Measurements from ENCODE around the gene CPLX3.

CPLX3 gene

DNA sequence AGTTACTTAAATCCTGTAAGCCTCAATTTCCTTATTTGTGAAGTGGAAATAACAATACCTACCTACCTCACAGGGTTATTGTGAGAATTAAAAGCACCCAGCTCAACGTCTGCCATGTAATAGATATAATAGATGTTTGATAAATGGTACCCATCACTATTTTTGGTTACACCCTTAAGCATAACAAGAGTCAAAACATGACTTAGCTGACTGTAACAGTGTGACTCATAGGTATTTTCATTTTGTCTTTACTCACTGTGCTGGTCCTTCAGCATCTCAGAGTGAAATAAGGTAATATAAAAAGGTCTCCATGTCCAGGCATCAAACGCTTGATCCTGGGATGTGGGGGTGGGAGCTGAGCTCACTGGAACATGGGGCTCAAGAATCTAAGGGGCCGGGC, 3.1 kb downstream of the CPLX3 start:
- no peak for ATAC-seq (ENCODE audit: insufficient read depth, low read depth)
- TF ChIP-seq, protein P1, sequence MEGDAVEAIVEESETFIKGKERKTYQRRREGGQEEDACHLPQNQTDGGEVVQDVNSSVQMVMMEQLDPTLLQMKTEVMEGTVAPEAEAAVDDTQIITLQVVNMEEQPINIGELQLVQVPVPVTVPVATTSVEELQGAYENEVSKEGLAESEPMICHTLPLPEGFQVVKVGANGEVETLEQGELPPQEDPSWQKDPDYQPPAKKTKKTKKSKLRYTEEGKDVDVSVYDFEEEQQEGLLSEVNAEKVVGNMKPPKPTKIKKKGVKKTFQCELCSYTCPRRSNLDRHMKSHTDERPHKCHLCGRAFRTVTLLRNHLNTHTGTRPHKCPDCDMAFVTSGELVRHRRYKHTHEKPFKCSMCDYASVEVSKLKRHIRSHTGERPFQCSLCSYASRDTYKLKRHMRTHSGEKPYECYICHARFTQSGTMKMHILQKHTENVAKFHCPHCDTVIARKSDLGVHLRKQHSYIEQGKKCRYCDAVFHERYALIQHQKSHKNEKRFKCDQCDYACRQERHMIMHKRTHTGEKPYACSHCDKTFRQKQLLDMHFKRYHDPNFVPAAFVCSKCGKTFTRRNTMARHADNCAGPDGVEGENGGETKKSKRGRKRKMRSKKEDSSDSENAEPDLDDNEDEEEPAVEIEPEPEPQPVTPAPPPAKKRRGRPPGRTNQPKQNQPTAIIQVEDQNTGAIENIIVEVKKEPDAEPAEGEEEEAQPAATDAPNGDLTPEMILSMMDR (IDR thresholded peaks at IDR 0.05; ENCODE audit: borderline replicate concordance, extremely low read depth, low read length, poor library complexity, severe bottlenecking) = no peak
- TF ChIP-seq EZH2 (IDR thresholded peaks at IDR 0.05; ENCODE audit: borderline replicate concordance, low read depth, low read length, severe bottlenecking) = no peak
- no peak overlapping the region for H2AFZ ChIP-seq (ENCODE audit: low read depth, low read length)
- peaks cover 3% of the 10 kb centered on the region; the same call in 1 of the 2 replicates for H3K4me1 ChIP-seq (ENCODE audit: insufficient read depth, low read length)
- H3K79me2 ChIP-seq (ENCODE audit: insufficient read depth, low read length) = no peaks in the 10 kb centered on the region
- H3K27me3 ChIP-seq (ENCODE audit: insufficient read depth, low read length, poor library complexity) = no peaks in the 10 kb centered on the region
- H3K9me3 ChIP-seq (ENCODE audit: insufficient read depth, low read length, severe bottlenecking) = no peaks in the 10 kb centered on the region
- H3K36me3 ChIP-seq (ENCODE audit: insufficient read depth, low read length) = no peaks in the 10 kb centered on the region
- no peak overlapping the region for H3K27ac ChIP-seq (ENCODE audit: low read length)
- H3K9ac ChIP-seq (ENCODE audit: low read depth, low read length) = no peak overlapping the region
- H3K4me3 ChIP-seq (ENCODE audit: low read depth in 1 of 2, low read length in 2 of 2) = no peak overlapping the region
- no peak overlapping the region for H3K4me2 ChIP-seq (ENCODE audit: insufficient read depth, low read length)
- no peak for DNase-seq
- H4K20me1 ChIP-seq (ENCODE audit: insufficient read depth, low read length) = peaks cover 16% of the 10 kb centered on the region

DNA sequence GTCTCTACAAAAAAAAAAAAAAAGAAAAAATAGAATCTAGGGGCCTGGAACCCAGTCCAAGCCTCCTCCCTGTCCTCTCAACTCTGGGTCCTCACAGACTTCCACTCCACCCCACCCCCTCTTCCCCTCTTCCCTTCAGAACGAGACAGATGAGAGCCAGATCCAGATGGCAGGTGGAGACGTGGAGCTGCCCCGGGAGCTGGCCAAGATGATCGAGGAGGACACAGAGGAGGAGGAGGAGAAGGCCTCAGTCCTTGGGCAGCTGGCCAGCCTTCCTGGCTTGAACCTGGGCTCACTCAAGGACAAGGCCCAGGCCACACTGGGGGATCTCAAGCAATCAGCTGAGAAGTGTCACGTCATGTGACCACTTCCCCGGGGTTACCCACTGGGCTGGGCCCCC, 3.6 kb downstream of the CPLX3 start:
- H3K27me3 ChIP-seq (ENCODE audit: insufficient read depth, low read length, poor library complexity) = no peaks in the 10 kb centered on the region
- H3K9ac ChIP-seq (ENCODE audit: low read depth, low read length) = no peak overlapping the region
- H3K4me1 ChIP-seq (ENCODE audit: insufficient read depth, low read length) = peaks cover 3% of the 10 kb centered on the region; the same call in 1 of the 2 replicates
- no peak for TF ChIP-seq EZH2 (IDR thresholded peaks at IDR 0.05; ENCODE audit: borderline replicate concordance, low read depth, low read length, severe bottlenecking)
- TF ChIP-seq, protein P1 (IDR thresholded peaks at IDR 0.05; ENCODE audit: borderline replicate concordance, extremely low read depth, low read length, poor library complexity, severe bottlenecking) = no peak
- ATAC-seq (ENCODE audit: insufficient read depth, low read depth) (no peak), DNase-seq (no peak)
- H3K4me3 ChIP-seq (ENCODE audit: low read depth in 1 of 2, low read length in 2 of 2) = no peak overlapping the region
- H3K79me2 ChIP-seq (ENCODE audit: insufficient read depth, low read length) = no peaks in the 10 kb centered on the region
- H3K36me3 ChIP-seq (ENCODE audit: insufficient read depth, low read length) = no peaks in the 10 kb centered on the region
- H4K20me1 ChIP-seq (ENCODE audit: insufficient read depth, low read length) = peaks cover 16% of the 10 kb centered on the region
- no peaks in the 10 kb centered on the region for H3K9me3 ChIP-seq (ENCODE audit: insufficient read depth, low read length, severe bottlenecking)
- no peak overlapping the region for H3K4me2 ChIP-seq (ENCODE audit: insufficient read depth, low read length)
- H2AFZ ChIP-seq (ENCODE audit: low read depth, low read length) = no peak overlapping the region
- no peak overlapping the region for H3K27ac ChIP-seq (ENCODE audit: low read length)

DNA sequence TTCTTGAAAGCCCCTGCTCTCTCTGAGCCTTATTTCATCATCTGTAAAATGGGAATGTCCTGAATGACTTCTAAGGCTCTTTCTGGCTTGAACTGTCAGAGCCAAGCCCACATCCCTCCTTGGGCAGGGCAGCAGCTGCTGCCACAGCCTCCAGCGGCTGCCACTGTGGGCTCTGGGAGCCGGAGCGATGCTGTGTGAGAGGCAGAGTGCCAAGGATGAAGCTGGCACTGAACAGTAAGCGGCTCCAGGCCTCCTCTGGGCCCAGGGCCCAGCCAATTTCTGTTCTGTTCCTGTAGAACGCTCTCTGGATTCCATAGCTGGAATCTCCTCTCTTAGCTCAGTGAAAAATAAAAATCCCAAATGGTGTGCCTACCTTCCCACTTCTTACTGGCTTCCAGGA, 4.4 kb downstream of the CPLX3 start:
- no peak overlapping the region for H3K4me2 ChIP-seq (ENCODE audit: insufficient read depth, low read length)
- DNase-seq = no peak
- H3K9ac ChIP-seq (ENCODE audit: low read depth, low read length) = no peak overlapping the region

More for the DNA sequence above, 4.4 kb downstream of the CPLX3 start:
- no peak overlapping the region for H2AFZ ChIP-seq (ENCODE audit: low read depth, low read length)
- H3K36me3 ChIP-seq (ENCODE audit: insufficient read depth, low read length) = peaks cover 4% of the 10 kb centered on the region; the same call in 1 of the 2 replicates
- H3K79me2 ChIP-seq (ENCODE audit: insufficient read depth, low read length) = no peaks in the 10 kb centered on the region
- H3K27me3 ChIP-seq (ENCODE audit: insufficient read depth, low read length, poor library complexity) = no peaks in the 10 kb centered on the region
- TF ChIP-seq, protein P1 (IDR thresholded peaks at IDR 0.05; ENCODE audit: borderline replicate concordance, extremely low read depth, low read length, poor library complexity, severe bottlenecking) = no peak
- TF ChIP-seq EZH2 (IDR thresholded peaks at IDR 0.05; ENCODE audit: borderline replicate concordance, low read depth, low read length, severe bottlenecking) = no peak
- H3K9me3 ChIP-seq (ENCODE audit: insufficient read depth, low read length, severe bottlenecking) = no peaks in the 10 kb centered on the region
- H3K4me1 ChIP-seq (ENCODE audit: insufficient read depth, low read length) = peaks cover 3% of the 10 kb centered on the region; the same call in 1 of the 2 replicates
- no peak for ATAC-seq (ENCODE audit: insufficient read depth, low read depth)
- 0 out of 2 replicates have a peak, but pooled peaks cover 11% of the 10 kb centered on the region for H4K20me1 ChIP-seq (ENCODE audit: insufficient read depth, low read length)
- no peak overlapping the region for H3K4me3 ChIP-seq (ENCODE audit: low read depth in 1 of 2, low read length in 2 of 2)
- H3K27ac ChIP-seq (ENCODE audit: low read length) = no peak overlapping the region

Data from DND-41 (cell line).